ENCODE data around the gene SCAF1. TPM values are rescaled to one million over a fixed set of nuclear protein-coding genes. Genes with fewer than 3 reads are reported as not detected.

Gene SCAF1
- total RNA-seq, 6 experiments from 2014 or later, result 14.6 to 33.0 (median 27.3) TPM

- Histone ChIP-seq H3K27me3 (no peaks in the 10 kb centered on the region), H3K27ac (no peak overlapping the region), H3K4me3 (no peak overlapping the region), H3K9me3 (no peaks in the 10 kb centered on the region), H3K36me3 (peaks cover 0 to 15% (median 0%) of the 10 kb centered on the region in 4 donors), H3K4me1 (no peaks in the 10 kb centered on the region)
- WGBS (ENCODE audit: insufficient coverage, low coverage, low lambda C conversion rate, missing lambda C conversion rate), result 91% methylated on average over 11 of the region's 27 CpGs
- intact Hi-C loops (cut with DNase I), result no loop called here
- DNase-seq (no peak), ATAC-seq (peak in 2 of 4 donors; percentile 22 to 25)
- no peak for TF ChIP-seq CTCF (IDR thresholded peaks at IDR 0.05)
- TF ChIP-seq POLR2A (IDR thresholded peaks at IDR 0.05), result no peak
These were observed 16.8 kb upstream of the SCAF1 start for GRCh38 chr19:49624967-49625910.

- H3K27ac ChIP-seq, result no peak overlapping the region
- H3K9me3 ChIP-seq, result no peaks in the 10 kb centered on the region
- DNase-seq (no peak), ATAC-seq (no peak)
- intact Hi-C loops (cut with DNase I), result no loop called here
- peaks cover 0 to 15% (median 0%) of the 10 kb centered on the region in 4 donors for H3K36me3 ChIP-seq
- TF ChIP-seq POLR2A (IDR thresholded peaks at IDR 0.05) (no peak), CTCF (IDR thresholded peaks at IDR 0.05) (no peak)
- no peak overlapping the region for H3K4me3 ChIP-seq
- 73% methylated on average over 5 of the region's 11 CpGs for WGBS (ENCODE audit: insufficient coverage, low coverage, low lambda C conversion rate, missing lambda C conversion rate)
- peaks cover 0 to under 1% (median 0%) of the 10 kb centered on the region in 4 donors for H3K4me1 ChIP-seq
- no peaks in the 10 kb centered on the region for H3K27me3 ChIP-seq
These were observed 15.8 kb upstream of the SCAF1 start for GRCh38 chr19:49626226-49626625.

GRCh38 chr19:49629659-49630058 is 12.3 kb upstream of the SCAF1 start:
- Histone ChIP-seq H3K27me3 (no peaks in the 10 kb centered on the region), H3K9me3 (no peaks in the 10 kb centered on the region), H3K36me3 (peaks cover 0 to 11% (median 0%) of the 10 kb centered on the region in 4 donors), H3K27ac (no peak overlapping the region), H3K4me1 (peaks cover 0 to 8% (median 0%) of the 10 kb centered on the region in 4 donors), H3K4me3 (no peak overlapping the region)
- WGBS (ENCODE audit: insufficient coverage, low coverage, low lambda C conversion rate, missing lambda C conversion rate), result 92% methylated on average over 6 of the region's 9 CpGs
- DNase-seq (no peak), ATAC-seq (no peak)
- intact Hi-C loops (cut with DNase I), result no loop called here
- TF ChIP-seq POLR2A (IDR thresholded peaks at IDR 0.05), result no peak
- no peak for TF ChIP-seq CTCF (IDR thresholded peaks at IDR 0.05)

- intact Hi-C loops (cut with DNase I), result no loop called here
- TF ChIP-seq CTCF (IDR thresholded peaks at IDR 0.05) (no peak), POLR2A (IDR thresholded peaks at IDR 0.05) (no peak)
- Histone ChIP-seq H3K4me3 (no peak overlapping the region), H3K36me3 (peaks cover 0 to 11% (median 0%) of the 10 kb centered on the region in 4 donors), H3K4me1 (peaks cover 0 to 8% (median 0%) of the 10 kb centered on the region in 4 donors), H3K9me3 (no peaks in the 10 kb centered on the region), H3K27ac (no peak overlapping the region), H3K27me3 (no peaks in the 10 kb centered on the region)
- DNase-seq (no peak), ATAC-seq (peak; percentile 35 to 64 (median 48))
- WGBS (ENCODE audit: insufficient coverage, low coverage, low lambda C conversion rate, missing lambda C conversion rate), result 14% methylated on average over 6 of the region's 9 CpGs
These were observed 10.9 kb upstream of the SCAF1 start for GRCh38 chr19:49631014-49631588.

All from right lobe of liver (tissue), 6 donors.